Upper lobe of left lung (tissue), 4 donors: Measurements from ENCODE around the gene SIN3A.

Experiments
- CTCF ChIP-seq, 6 experiments: fragments of 450-650 bp in 4 of 6; fragments of 200-600 bp in 2 of 6; sonication (generic) in 2 of 6; IDR thresholded peaks; one replicate each; pipeline ENCODE4 v1.5.1; 2016 to 2019; ENCODE audit warnings: antibody characterized with exemption in 6 of 6
- POLR2A ChIP-seq, 4 donors: fragments of 450-650 bp; IDR thresholded peaks; one replicate each; pipeline ENCODE4 v1.5.1; 2016 to 2017; ENCODE audit warnings: antibody characterized with exemption in 4 of 4, mild to moderate bottlenecking in 2 of 4
- POLR2AphosphoS5 ChIP-seq, 2 donors: sonication (generic); formaldehyde crosslinking; IDR thresholded peaks; one replicate each; pipeline ENCODE4 v1.5.1; 2017; ENCODE audit warnings: antibody characterized with exemption in 2 of 2

DNA sequence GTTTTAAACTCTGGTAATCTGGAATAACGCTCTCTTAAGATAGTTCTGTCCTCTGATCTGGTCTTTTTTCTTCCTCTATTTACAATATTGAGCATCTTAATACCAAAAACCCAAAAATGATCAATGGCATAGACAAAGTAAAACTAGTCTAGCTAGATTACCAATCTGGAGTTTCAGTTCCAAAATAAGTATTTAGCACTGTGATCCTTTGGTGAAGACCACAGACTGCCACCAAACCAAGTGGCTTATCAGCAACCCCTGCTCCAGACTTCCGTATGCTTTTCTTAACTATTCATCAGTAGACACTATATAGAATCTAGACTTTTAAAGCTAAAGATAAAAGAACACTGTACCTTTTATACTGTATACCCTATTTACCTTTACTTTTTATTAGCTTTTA lies 47.6 kb downstream of the SIN3A start:
- no peak for TF ChIP-seq POLR2AphosphoS5 (IDR thresholded peaks at IDR 0.05)
- TF ChIP-seq CTCF (IDR thresholded peaks at IDR 0.05) = no peak
- no peak for TF ChIP-seq POLR2A (IDR thresholded peaks at IDR 0.05)
